Stomach smooth muscle (tissue), 2 donors: Measurements from ENCODE around the gene CPZ.

Experiments used
- H3K27ac ChIP-seq: one replicate; pipeline ENCODE4 v1.7.0; 2013; ENCODE audit warnings: mild to moderate bottlenecking, low read length, inconsistent platforms
- H3K27me3 ChIP-seq, 2 donors: one replicate each; pipeline ENCODE4 v1.7.0; 2013; ENCODE audit warnings: low read length in 2 of 2; ENCODE audit not compliant: insufficient read depth in 2 of 2, control insufficient read depth in 1 of 2
- H3K36me3 ChIP-seq, 2 donors: one replicate each; pipeline ENCODE4 v1.7.0; 2013; ENCODE audit warnings: low read length in 2 of 2; ENCODE audit not compliant: control insufficient read depth in 2 of 2, insufficient read depth in 2 of 2
- H3K4me1 ChIP-seq: one replicate; pipeline ENCODE4 v1.7.0; 2013; ENCODE audit warnings: low read length; ENCODE audit not compliant: control insufficient read depth, insufficient read depth
- H3K4me3 ChIP-seq, 2 donors: one replicate each; pipeline ENCODE4 v1.7.0; 2013; ENCODE audit warnings: low read length in 2 of 2
- H3K9ac ChIP-seq, 2 donors: one replicate each; pipeline ENCODE4 v1.7.0; 2013; ENCODE audit warnings: low read length in 2 of 2, mild to moderate bottlenecking in 1 of 2
- H3K9me3 ChIP-seq, 2 donors: one replicate each; pipeline ENCODE4 v1.7.0; 2013; ENCODE audit warnings: low read length in 2 of 2; ENCODE audit not compliant: control insufficient read depth in 2 of 2
- donor health status: healthy.
- donor health status: Pancreatic carcinoma.

CPZ gene

GRCh38 chr4:8597319-8597718 is 4.8 kb downstream of the CPZ start:
- Histone ChIP-seq H3K36me3 (no peaks in the 10 kb centered on the region), H3K9me3 (no peaks in the 10 kb centered on the region), H3K27me3 (peaks cover 14 to 20% of the 10 kb centered on the region in 2 donors), H3K27ac (no peak overlapping the region), H3K9ac (no peak overlapping the region), H3K4me3 (no peak overlapping the region), H3K4me1 (peaks cover 16% of the 10 kb centered on the region)

DNA sequence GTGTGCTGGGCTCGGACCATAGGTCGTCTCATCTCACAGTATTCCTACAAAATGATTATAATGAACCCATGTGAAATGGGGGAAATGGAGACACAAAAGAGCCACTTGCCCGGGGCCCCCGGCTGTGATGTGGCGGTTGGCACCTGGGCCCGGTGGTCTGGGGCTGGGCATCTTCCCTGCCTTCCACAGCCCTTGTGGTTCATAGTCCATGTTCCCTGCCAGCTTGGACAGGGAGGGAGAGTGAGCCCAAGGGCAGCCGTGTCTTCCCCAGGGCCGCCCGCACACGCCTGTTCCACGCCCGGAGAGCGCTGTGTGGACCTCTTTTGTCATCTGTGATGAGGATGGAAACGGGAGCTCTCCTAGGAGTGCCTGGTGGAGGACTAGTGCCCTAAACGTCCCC is 5.2 kb downstream of the CPZ start:
- Histone ChIP-seq H3K9ac (no peak overlapping the region), H3K9me3 (no peaks in the 10 kb centered on the region), H3K4me1 (peaks cover 16% of the 10 kb centered on the region), H3K27ac (no peak overlapping the region), H3K36me3 (no peaks in the 10 kb centered on the region), H3K27me3 (peaks cover 12 to 15% of the 10 kb centered on the region in 2 donors), H3K4me3 (no peak overlapping the region)

GRCh38 chr4:8598391-8599090 is 6.0 kb downstream of the CPZ start:
- Histone ChIP-seq H3K27me3 (peaks cover 6 to 8% of the 10 kb centered on the region in 2 donors), H3K9me3 (no peaks in the 10 kb centered on the region), H3K9ac (no peak overlapping the region), H3K4me3 (no peak overlapping the region), H3K4me1 (peaks cover 16% of the 10 kb centered on the region), H3K36me3 (no peaks in the 10 kb centered on the region), H3K27ac (no peak overlapping the region)

DNA sequence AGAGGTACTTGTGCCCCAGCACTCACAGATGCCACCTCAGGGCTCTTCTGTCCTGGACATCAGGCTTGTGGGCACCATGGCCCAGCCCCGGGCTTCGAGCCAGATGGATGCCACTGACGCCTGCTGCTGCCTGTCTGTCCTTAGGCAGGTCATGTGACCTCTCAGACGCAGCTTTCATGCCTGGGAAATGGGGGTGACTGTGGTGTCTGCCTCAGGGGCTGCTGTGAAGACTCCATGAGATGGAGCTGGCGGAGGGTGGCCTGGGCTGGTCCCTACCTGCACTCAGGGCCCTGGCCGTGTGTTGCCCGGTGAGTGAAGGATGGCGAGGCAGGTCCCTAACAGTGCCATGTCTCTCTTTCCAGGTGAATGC is 6.5 kb downstream of the CPZ start:
- Histone ChIP-seq H3K27ac (no peak overlapping the region), H3K9me3 (no peaks in the 10 kb centered on the region), H3K4me3 (no peak overlapping the region), H3K36me3 (no peaks in the 10 kb centered on the region), H3K9ac (no peak overlapping the region), H3K27me3 (peaks cover under 1 to 2% of the 10 kb centered on the region in 2 donors), H3K4me1 (peaks cover 16% of the 10 kb centered on the region)

DNA sequence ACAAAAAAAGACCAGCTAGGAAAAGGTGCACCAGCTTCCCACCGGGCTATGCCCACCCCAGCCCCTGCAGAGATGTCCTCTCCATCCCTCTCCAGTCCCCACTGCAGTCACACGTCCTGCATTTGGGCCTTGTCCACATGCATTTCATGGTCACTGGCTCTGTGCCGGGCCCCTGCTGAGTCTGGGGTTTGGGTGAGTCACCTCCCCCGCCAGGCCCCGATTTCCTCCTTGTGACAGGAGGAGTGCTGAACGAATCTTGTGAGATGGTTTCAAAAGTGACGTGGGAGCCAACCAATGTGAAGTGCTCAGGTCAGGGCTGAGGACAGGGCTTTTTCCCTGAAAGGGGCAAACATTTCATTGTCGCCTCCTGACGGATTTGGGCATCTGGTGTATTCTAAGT is 7.1 kb downstream of the CPZ start:
- H3K9me3 ChIP-seq: no peaks in the 10 kb centered on the region
- no peaks in the 10 kb centered on the region for H3K36me3 ChIP-seq
- H3K27ac ChIP-seq: no peak overlapping the region
- no peak overlapping the region for H3K9ac ChIP-seq
- H3K27me3 ChIP-seq: no peaks in the 10 kb centered on the region
- H3K4me1 ChIP-seq: peaks cover 12% of the 10 kb centered on the region
- no peak overlapping the region for H3K4me3 ChIP-seq

GRCh38 chr4:8600266-8600665 is 7.7 kb downstream of the CPZ start:
- Histone ChIP-seq H3K27ac (no peak overlapping the region), H3K4me3 (no peak overlapping the region), H3K27me3 (no peaks in the 10 kb centered on the region), H3K9ac (no peak overlapping the region), H3K36me3 (no peaks in the 10 kb centered on the region), H3K9me3 (no peaks in the 10 kb centered on the region), H3K4me1 (peaks cover 12% of the 10 kb centered on the region)

DNA sequence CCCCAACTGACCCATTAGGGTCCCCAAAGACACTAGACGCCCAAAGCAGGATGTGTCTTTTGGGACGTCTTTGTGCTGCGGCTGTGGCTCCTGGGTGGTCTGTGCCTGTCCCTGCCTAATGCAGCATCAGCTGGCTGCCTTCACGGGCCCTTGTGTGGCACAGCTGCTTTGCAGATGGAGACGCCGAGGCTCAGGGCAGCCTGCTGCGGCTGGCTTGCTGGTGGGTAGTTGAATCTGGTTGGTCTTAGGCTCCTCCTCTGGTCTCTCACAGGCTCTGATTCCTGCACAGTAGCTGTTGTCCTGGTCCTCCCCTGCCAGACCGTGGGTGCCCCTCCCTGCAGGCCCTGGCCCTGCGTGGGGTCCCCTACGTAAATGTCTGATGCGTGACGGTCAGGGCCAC is 8.1 kb downstream of the CPZ start:
- Histone ChIP-seq H3K27me3 (no peaks in the 10 kb centered on the region), H3K4me1 (peaks cover 12% of the 10 kb centered on the region), H3K9ac (no peak overlapping the region), H3K9me3 (no peaks in the 10 kb centered on the region), H3K36me3 (no peaks in the 10 kb centered on the region), H3K27ac (no peak overlapping the region), H3K4me3 (no peak overlapping the region)

GRCh38 chr4:8601086-8601485 is 8.5 kb downstream of the CPZ start:
- Histone ChIP-seq H3K36me3 (no peaks in the 10 kb centered on the region), H3K27ac (no peak overlapping the region), H3K9ac (no peak overlapping the region), H3K9me3 (no peaks in the 10 kb centered on the region), H3K27me3 (no peaks in the 10 kb centered on the region), H3K4me1 (peaks cover 12% of the 10 kb centered on the region), H3K4me3 (no peak overlapping the region)

GRCh38 chr4:8601556-8601955 is 9.0 kb downstream of the CPZ start:
- H3K4me1 ChIP-seq: peaks cover 10% of the 10 kb centered on the region
- H3K9me3 ChIP-seq: no peaks in the 10 kb centered on the region
- H3K27me3 ChIP-seq: peaks cover 0 to 2% of the 10 kb centered on the region in 2 donors
- no peak overlapping the region for H3K9ac ChIP-seq
- no peak overlapping the region for H3K27ac ChIP-seq
- no peaks in the 10 kb centered on the region for H3K36me3 ChIP-seq
- no peak overlapping the region for H3K4me3 ChIP-seq

GRCh38 chr4:8602686-8603430 is 10.3 kb downstream of the CPZ start:
- no peak overlapping the region for H3K27ac ChIP-seq
- H3K9ac ChIP-seq: no peak overlapping the region

GRCh38 chr4:8603931-8604330 is 11.4 kb downstream of the CPZ start:
- Histone ChIP-seq H3K27me3 (peaks cover 5 to 17% of the 10 kb centered on the region in 2 donors), H3K27ac (no peak overlapping the region), H3K36me3 (no peaks in the 10 kb centered on the region), H3K4me1 (no peaks in the 10 kb centered on the region), H3K9me3 (no peaks in the 10 kb centered on the region), H3K4me3 (no peak overlapping the region), H3K9ac (no peak overlapping the region)

More at GRCh38 chr4:8602686-8603430, 10.3 kb downstream of the CPZ start:
- Histone ChIP-seq H3K27me3 (peaks cover 3 to 12% of the 10 kb centered on the region in 2 donors), H3K36me3 (no peaks in the 10 kb centered on the region), H3K4me1 (no peaks in the 10 kb centered on the region), H3K4me3 (no peak overlapping the region), H3K9me3 (no peaks in the 10 kb centered on the region)
